Keratinocyte (primary cell): ENCODE measurements around the gene ATP13A3. TPM values are rescaled to one million over a fixed set of nuclear protein-coding genes. Genes with fewer than 3 reads are reported as not detected.

Experiments used
- DNase-seq: peaks from one replicate; pipeline ENCODE4 v3.0.0-alpha.2; 2011; ENCODE audit warnings: low read depth, missing footprints, low spot score
- FAIRE-seq: peaks from 2 replicates; lab custom pipeline; 2011; peaks lifted over from hg19 to GRCh38; lab: Jason Lieb, UNC
- H2AFZ ChIP-seq: 2 replicates; pipeline ENCODE4 v1.6.0; 2012; ENCODE audit warnings: low read length, control low read depth, inconsistent platforms; ENCODE audit not compliant: control insufficient read depth
- H3K27ac ChIP-seq: 2 replicates; pipeline ENCODE4 v1.5.1; 2011; ENCODE audit warnings: low read length; ENCODE audit not compliant: control insufficient read depth, insufficient read depth
- H3K27me3 ChIP-seq: 3 replicates; pipeline ENCODE4 v1.6.0; 2011; ENCODE audit warnings: low read length; ENCODE audit not compliant: control insufficient read depth, insufficient read depth; ENCODE audit errors: extremely low read depth
- H3K36me3 ChIP-seq, 2 experiments: 2 replicates in 1 of 2; 3 replicates in 1 of 2; pipeline ENCODE4 v1.5.1; 2011; ENCODE audit warnings: low read length in 2 of 2, mild to moderate bottlenecking in 1 of 2; ENCODE audit not compliant: control insufficient read depth in 2 of 2, insufficient read depth in 2 of 2; ENCODE audit errors: extremely low read depth in 1 of 2
- H3K4me1 ChIP-seq: 3 replicates; pipeline ENCODE4 v1.5.1; 2011; ENCODE audit warnings: low read length; ENCODE audit not compliant: control insufficient read depth, insufficient read depth; ENCODE audit errors: extremely low read depth
- H3K4me2 ChIP-seq: 3 replicates; pipeline ENCODE4 v1.6.0; 2011; ENCODE audit warnings: low read depth, low read length; ENCODE audit not compliant: control insufficient read depth, insufficient read depth; ENCODE audit errors: extremely low read depth
- H3K4me3 ChIP-seq, 3 experiments: fragments of 200-600 bp in 1 of 3; sonication (generic) in 1 of 3; 2 replicates in 2 of 3; 3 replicates in 1 of 3; pipeline ENCODE4 v1.5.1; 2011 to 2016; ENCODE audit warnings: low read length in 3 of 3, mild to moderate bottlenecking in 3 of 3, control low read depth in 2 of 3, inconsistent platforms in 1 of 3, low read depth in 1 of 3, mixed read lengths in 1 of 3, mixed run types in 1 of 3, moderate library complexity in 1 of 3; ENCODE audit not compliant: control insufficient read depth in 2 of 3, insufficient read depth in 2 of 3; ENCODE audit errors: extremely low read depth in 1 of 3
- H3K79me2 ChIP-seq: 2 replicates; pipeline ENCODE4 v1.6.0; 2012; ENCODE audit warnings: low read length; ENCODE audit not compliant: control insufficient read depth, insufficient read depth
- H3K9ac ChIP-seq: 3 replicates; pipeline ENCODE4 v1.6.0; 2011; ENCODE audit warnings: low read length; ENCODE audit not compliant: control insufficient read depth, insufficient read depth; ENCODE audit errors: extremely low read depth
- H3K9me1 ChIP-seq: 3 replicates; pipeline ENCODE4 v1.6.0; 2011; ENCODE audit warnings: low read length; ENCODE audit not compliant: control insufficient read depth, insufficient read depth; ENCODE audit errors: extremely low read depth
- H3K9me3 ChIP-seq: 2 replicates; pipeline ENCODE4 v1.5.1; 2012; ENCODE audit warnings: low read depth, low read length; ENCODE audit not compliant: control insufficient read depth
- H4K20me1 ChIP-seq: 3 replicates; pipeline ENCODE4 v1.6.0; 2011; ENCODE audit warnings: low read length; ENCODE audit not compliant: control insufficient read depth, insufficient read depth; ENCODE audit errors: extremely low read depth
- CTCF ChIP-seq, 3 experiments: IDR thresholded peaks in 1 of 3; conservative IDR thresholded peaks in 1 of 3; optimal IDR thresholded peaks in 1 of 3; 2 replicates in 2 of 3; 3 replicates in 1 of 3; pipeline versions ENCODE3 to v1.5.1; 2011; ENCODE audit warnings: low read length in 3 of 3, mild to moderate bottlenecking in 3 of 3, moderate library complexity in 2 of 3, control low read depth in 1 of 3, inconsistent platforms in 1 of 3; ENCODE audit not compliant: insufficient read depth in 2 of 3; ENCODE audit errors: extremely low read depth in 1 of 3
- EZH2 ChIP-seq: IDR thresholded peaks from one replicate; pipeline ENCODE4 v1.6.1; 2012; ENCODE audit warnings: inconsistent platforms, mild to moderate bottlenecking, low read length, moderate library complexity
- dilution Hi-C: fragments of 300-500 bp; cut with MboI; formaldehyde crosslinking; loops from one replicate; pipeline ENCODE4 v1.7.0; 2020; ENCODE audit warnings: low sequenced_read_pairs; ENCODE audit not compliant: extremely low pct_ligation_motif_present
- polyA plus RNA-seq, 5 experiments: library from polyadenylated mRNA; depleted of rRNA in 3 of 5; stranded (reverse) in 3 of 5; stranded (forward) in 1 of 5; unstranded in 1 of 5; fragments of >200 nt; gene quantifications; 1 replicate in 1 of 5; 2 replicates in 3 of 5; 3 replicates in 1 of 5; pipeline versions ENCODE4 v1.2.1 to v1.2.3, GENCODE V29; 2011 to 2012; ENCODE audit warnings: missing spikeins in 2 of 5, low read depth in 1 of 5, low replicate concordance in 1 of 5

The ATP13A3 gene
- polyA plus RNA-seq, 1 donor (not counting 4 experiments of a cell fraction or from before 2014, with no cell fraction given): 103 TPM

GRCh38 chr3:194504146-194504545 lies 17.3 kb upstream of the ATP13A3 start:
- TF ChIP-seq EZH2: no peak
- TF ChIP-seq CTCF (optimal IDR thresholded peaks at IDR 0.05 in 1 of 3, IDR thresholded peaks at IDR 0.05 in 1 of 3, conservative IDR thresholded peaks at IDR 0.05 in 1 of 3; ENCODE audit: extremely low read depth in 1 of 3, insufficient read depth in 2 of 3, low read length in 3 of 3): no peak
- no peaks in the 10 kb centered on the region for H3K36me3 ChIP-seq
- no peaks in the 10 kb centered on the region for H4K20me1 ChIP-seq
- no peak overlapping the region for H3K4me2 ChIP-seq
- dilution Hi-C loops: no loop called here
- no peak overlapping the region for H2AFZ ChIP-seq
- no peaks in the 10 kb centered on the region for H3K4me1 ChIP-seq
- H3K27me3 ChIP-seq: no peaks in the 10 kb centered on the region
- no peak for DNase-seq
- no peaks in the 10 kb centered on the region for H3K9me1 ChIP-seq
- no peak overlapping the region for H3K9ac ChIP-seq
- FAIRE-seq: no peak
- H3K79me2 ChIP-seq: no peaks in the 10 kb centered on the region
- H3K27ac ChIP-seq: no peak overlapping the region
- no peak overlapping the region for H3K4me3 ChIP-seq
- no peaks in the 10 kb centered on the region for H3K9me3 ChIP-seq

DNA sequence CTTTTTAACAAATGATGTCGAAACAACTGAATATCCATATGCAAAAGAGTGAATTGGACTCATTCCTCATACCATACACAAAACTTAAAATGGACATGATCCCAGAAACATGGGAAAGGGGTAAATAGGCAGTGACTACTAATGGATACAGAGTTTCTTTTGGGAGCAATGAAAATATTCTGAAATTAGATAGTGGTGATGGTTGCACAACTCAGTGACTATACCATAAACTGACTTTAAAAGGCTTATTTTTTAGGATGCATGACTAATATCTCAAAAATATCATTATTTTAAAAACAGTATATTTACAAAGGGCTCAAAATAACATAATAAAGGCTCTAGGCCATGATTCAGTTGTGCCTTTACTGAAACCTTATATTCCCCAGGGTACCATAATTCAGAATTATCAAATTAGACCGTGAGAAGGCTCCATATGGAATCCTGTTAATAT lies 16.3 kb upstream of the ATP13A3 start:
- no peak overlapping the region for H2AFZ ChIP-seq
- FAIRE-seq: no peak
- H3K9me1 ChIP-seq: no peaks in the 10 kb centered on the region
- no peak overlapping the region for H3K27ac ChIP-seq
- H3K36me3 ChIP-seq: no peaks in the 10 kb centered on the region
- no peak overlapping the region for H3K9ac ChIP-seq
- no peaks in the 10 kb centered on the region for H4K20me1 ChIP-seq
- no peaks in the 10 kb centered on the region for H3K27me3 ChIP-seq
- DNase-seq: no peak
- no peak overlapping the region for H3K4me2 ChIP-seq
- TF ChIP-seq EZH2 (no peak), CTCF (optimal IDR thresholded peaks at IDR 0.05 in 1 of 3, IDR thresholded peaks at IDR 0.05 in 1 of 3, conservative IDR thresholded peaks at IDR 0.05 in 1 of 3; ENCODE audit: extremely low read depth in 1 of 3, insufficient read depth in 2 of 3, low read length in 3 of 3) (no peak)
- dilution Hi-C loops: no loop called here
- no peaks in the 10 kb centered on the region for H3K4me1 ChIP-seq
- no peak overlapping the region for H3K4me3 ChIP-seq
- H3K79me2 ChIP-seq: no peaks in the 10 kb centered on the region
- no peaks in the 10 kb centered on the region for H3K9me3 ChIP-seq
